ENCODE measurements around the gene LRRC4B.

- no peak for TF ChIP-seq CTCF (conservative IDR thresholded peaks at IDR 0.05)
- no peak for TF ChIP-seq ZFX (IDR thresholded peaks at IDR 0.05)
These were observed 988 bp downstream of the LRRC4B start for GRCh38 chr19:50567052-50567841.

All from C4-2B (cell line).